ENCODE results near the gene MOV10L1.
"Not testable (repeated sequence)": the region's sequence is repeated elsewhere in the genome, so short reads cannot be mapped to it uniquely, and the experiment has no call there.

MOV10L1 gene

GRCh38 chr22:50203288-50203687 is 113.5 kb downstream of the MOV10L1 start:
- no peak for DNase-seq (ENCODE audit: low read depth in 2 of 2)

GRCh38 chr22:50204571-50204970 is 114.8 kb downstream of the MOV10L1 start:
- no peak for DNase-seq (ENCODE audit: low read depth in 2 of 2)

- not testable (repeated sequence) for DNase-seq (ENCODE audit: low read depth in 2 of 2)
Measured at GRCh38 chr22:50204998-50205397, 115.2 kb downstream of the MOV10L1 start.

- DNase-seq (ENCODE audit: low read depth in 2 of 2) = no peak
Measured at GRCh38 chr22:50205781-50206569, 116.2 kb downstream of the MOV10L1 start.

- DNase-seq (ENCODE audit: low read depth in 2 of 2) = no peak
Measured at GRCh38 chr22:50206599-50206998, 116.8 kb downstream of the MOV10L1 start.

GRCh38 chr22:50207383-50208140 is 117.8 kb downstream of the MOV10L1 start:
- no peak for DNase-seq (ENCODE audit: low read depth in 2 of 2)

GRCh38 chr22:50208430-50208938 is 118.7 kb downstream of the MOV10L1 start:
- DNase-seq (ENCODE audit: low read depth in 2 of 2) = no peak

- no peak for DNase-seq (ENCODE audit: low read depth in 2 of 2)
Measured at GRCh38 chr22:50208939-50209892, 119.4 kb downstream of the MOV10L1 start.

GRCh38 chr22:50209893-50210292 is 120.1 kb downstream of the MOV10L1 start:
- DNase-seq (ENCODE audit: low read depth in 2 of 2) = peak; percentile 55 to 65

- DNase-seq (ENCODE audit: low read depth in 2 of 2) = no peak
Measured at GRCh38 chr22:50210378-50211139, 120.8 kb downstream of the MOV10L1 start.

- DNase-seq (ENCODE audit: low read depth in 2 of 2) = no peak
Measured at GRCh38 chr22:50211147-50211546, 121.3 kb downstream of the MOV10L1 start.

Data from stimulated activated CD4-positive, alpha-beta T cell treated with anti-CD3 and anti-CD28 coated beads, Interleukin-4, amount 100 ng/mL, for 48 hours (primary cell).